ENCODE measurements around the gene IDH2. TPM values are rescaled to one million over a fixed set of nuclear protein-coding genes. Genes with fewer than 3 reads are reported as not detected.
"Not testable (repeated sequence)": the region's sequence is repeated elsewhere in the genome, so short reads cannot be mapped to it uniquely, and the experiment has no call there.

IDH2 gene
- total and polyA plus RNA-seq, 2 experiments from 2014 or later: 406 to 712 TPM

GRCh38 chr15:90143166-90143655 is 40.9 kb upstream of the IDH2 start:
- TF ChIP-seq CTCF (IDR thresholded peaks at IDR 0.05; ENCODE audit: low read depth, low read length): peak; percentile 50
- no peaks in the 10 kb centered on the region for H3K27me3 ChIP-seq
- peak; percentile 53 to 87 for DNase-seq (ENCODE audit: low read depth in 1 of 2, low spot score in 1 of 2)
- peak overlapping the region; percentile 67 for H3K27ac ChIP-seq
- peaks cover 17% of the 10 kb centered on the region for H3K4me1 ChIP-seq (ENCODE audit: low read depth)
- no peaks in the 10 kb centered on the region for H3K9me3 ChIP-seq (ENCODE audit: low read depth)
- H3K36me3 ChIP-seq: no peaks in the 10 kb centered on the region
- no peak overlapping the region for H3K4me3 ChIP-seq

GRCh38 chr15:90142216-90143165 is 40.2 kb upstream of the IDH2 start:
- no peaks in the 10 kb centered on the region for H3K27me3 ChIP-seq
- H3K27ac ChIP-seq: peak overlapping the region; percentile 67
- no peak overlapping the region for H3K4me3 ChIP-seq
- H3K36me3 ChIP-seq: no peaks in the 10 kb centered on the region
- peaks cover 17% of the 10 kb centered on the region for H3K4me1 ChIP-seq (ENCODE audit: low read depth)
- no peak for DNase-seq (ENCODE audit: low read depth in 1 of 2, low spot score in 1 of 2)
- no peak for TF ChIP-seq CTCF (IDR thresholded peaks at IDR 0.05; ENCODE audit: low read depth, low read length)
- no peaks in the 10 kb centered on the region for H3K9me3 ChIP-seq (ENCODE audit: low read depth)

- H3K4me1 ChIP-seq (ENCODE audit: low read depth): peaks cover 17% of the 10 kb centered on the region
- no peak overlapping the region for H3K4me3 ChIP-seq
- H3K9me3 ChIP-seq (ENCODE audit: low read depth): no peaks in the 10 kb centered on the region
- no peak for TF ChIP-seq CTCF (IDR thresholded peaks at IDR 0.05; ENCODE audit: low read depth, low read length)
- DNase-seq (ENCODE audit: low read depth in 1 of 2, low spot score in 1 of 2): peak in 1 of 2 donors; percentile 72
- no peak overlapping the region for H3K27ac ChIP-seq
- no peaks in the 10 kb centered on the region for H3K36me3 ChIP-seq
- no peaks in the 10 kb centered on the region for H3K27me3 ChIP-seq
These were observed 39.4 kb upstream of the IDH2 start for GRCh38 chr15:90141646-90142045.

- not testable (repeated sequence) for H3K27me3 ChIP-seq; DNase-seq (ENCODE audit: low read depth in 1 of 2, low spot score in 1 of 2); H3K9me3 ChIP-seq (ENCODE audit: low read depth); H3K27ac ChIP-seq; H3K36me3 ChIP-seq; H3K4me3 ChIP-seq
- peaks cover 10% of the 10 kb centered on the region for H3K4me1 ChIP-seq (ENCODE audit: low read depth)
These were observed 37.3 kb upstream of the IDH2 start for GRCh38 chr15:90139549-90139948.

- H3K27me3 ChIP-seq: no peaks in the 10 kb centered on the region
- H3K27ac ChIP-seq: no peak overlapping the region
- H3K4me1 ChIP-seq (ENCODE audit: low read depth): peaks cover 4% of the 10 kb centered on the region
- no peaks in the 10 kb centered on the region for H3K36me3 ChIP-seq
- no peak for TF ChIP-seq CTCF (IDR thresholded peaks at IDR 0.05; ENCODE audit: low read depth, low read length)
- H3K9me3 ChIP-seq (ENCODE audit: low read depth): no peaks in the 10 kb centered on the region
- no peak for DNase-seq (ENCODE audit: low read depth in 1 of 2, low spot score in 1 of 2)
- no peak overlapping the region for H3K4me3 ChIP-seq
These were observed 36.0 kb upstream of the IDH2 start for GRCh38 chr15:90138071-90138833.

Data from cardiac muscle cell (in vitro differentiated cells and primary cell).